ENCODE measurements around the gene SERTAD2.

- TF ChIP-seq MAZ (IDR thresholded peaks at IDR 0.05; ENCODE audit: borderline replicate concordance, low read depth, low read length) (no peak), CTCF (conservative IDR thresholded peaks at IDR 0.05; ENCODE audit: low read depth, low read length) (no peak), RAD21 (IDR thresholded peaks at IDR 0.05; ENCODE audit: low read length) (no peak), POLR2A (IDR thresholded peaks at IDR 0.05; ENCODE audit: low read depth, low read length) (no peak), BHLHE40 (IDR thresholded peaks at IDR 0.05; ENCODE audit: low read depth, low read length) (no peak), RCOR1 (IDR thresholded peaks at IDR 0.05; ENCODE audit: insufficient replicate concordance, low read length) (no peak), RFX5 (IDR thresholded peaks at IDR 0.05; ENCODE audit: low read depth, low read length) (no peak), MXI1 (IDR thresholded peaks at IDR 0.05; ENCODE audit: borderline replicate concordance, low read depth, low read length) (no peak), FOS (IDR thresholded peaks at IDR 0.05; ENCODE audit: low read depth, low read length) (no peak), SMC3 (IDR thresholded peaks at IDR 0.05; ENCODE audit: low read depth, low read length) (no peak)
- TF ChIP-seq, protein P1, sequence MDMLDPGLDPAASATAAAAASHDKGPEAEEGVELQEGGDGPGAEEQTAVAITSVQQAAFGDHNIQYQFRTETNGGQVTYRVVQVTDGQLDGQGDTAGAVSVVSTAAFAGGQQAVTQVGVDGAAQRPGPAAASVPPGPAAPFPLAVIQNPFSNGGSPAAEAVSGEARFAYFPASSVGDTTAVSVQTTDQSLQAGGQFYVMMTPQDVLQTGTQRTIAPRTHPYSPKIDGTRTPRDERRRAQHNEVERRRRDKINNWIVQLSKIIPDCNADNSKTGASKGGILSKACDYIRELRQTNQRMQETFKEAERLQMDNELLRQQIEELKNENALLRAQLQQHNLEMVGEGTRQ (IDR thresholded peaks at IDR 0.05; ENCODE audit: low read depth, low read length) = no peak
- TF ChIP-seq, protein P2, sequence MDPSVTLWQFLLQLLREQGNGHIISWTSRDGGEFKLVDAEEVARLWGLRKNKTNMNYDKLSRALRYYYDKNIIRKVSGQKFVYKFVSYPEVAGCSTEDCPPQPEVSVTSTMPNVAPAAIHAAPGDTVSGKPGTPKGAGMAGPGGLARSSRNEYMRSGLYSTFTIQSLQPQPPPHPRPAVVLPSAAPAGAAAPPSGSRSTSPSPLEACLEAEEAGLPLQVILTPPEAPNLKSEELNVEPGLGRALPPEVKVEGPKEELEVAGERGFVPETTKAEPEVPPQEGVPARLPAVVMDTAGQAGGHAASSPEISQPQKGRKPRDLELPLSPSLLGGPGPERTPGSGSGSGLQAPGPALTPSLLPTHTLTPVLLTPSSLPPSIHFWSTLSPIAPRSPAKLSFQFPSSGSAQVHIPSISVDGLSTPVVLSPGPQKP (IDR thresholded peaks at IDR 0.05; ENCODE audit: borderline replicate concordance, low read depth, low read length) = no peak
Observed at GRCh38 chr2:64696636-64697035, 42.9 kb upstream of the SERTAD2 start.
